ENCODE results near the gene PGAP6.

DNA sequence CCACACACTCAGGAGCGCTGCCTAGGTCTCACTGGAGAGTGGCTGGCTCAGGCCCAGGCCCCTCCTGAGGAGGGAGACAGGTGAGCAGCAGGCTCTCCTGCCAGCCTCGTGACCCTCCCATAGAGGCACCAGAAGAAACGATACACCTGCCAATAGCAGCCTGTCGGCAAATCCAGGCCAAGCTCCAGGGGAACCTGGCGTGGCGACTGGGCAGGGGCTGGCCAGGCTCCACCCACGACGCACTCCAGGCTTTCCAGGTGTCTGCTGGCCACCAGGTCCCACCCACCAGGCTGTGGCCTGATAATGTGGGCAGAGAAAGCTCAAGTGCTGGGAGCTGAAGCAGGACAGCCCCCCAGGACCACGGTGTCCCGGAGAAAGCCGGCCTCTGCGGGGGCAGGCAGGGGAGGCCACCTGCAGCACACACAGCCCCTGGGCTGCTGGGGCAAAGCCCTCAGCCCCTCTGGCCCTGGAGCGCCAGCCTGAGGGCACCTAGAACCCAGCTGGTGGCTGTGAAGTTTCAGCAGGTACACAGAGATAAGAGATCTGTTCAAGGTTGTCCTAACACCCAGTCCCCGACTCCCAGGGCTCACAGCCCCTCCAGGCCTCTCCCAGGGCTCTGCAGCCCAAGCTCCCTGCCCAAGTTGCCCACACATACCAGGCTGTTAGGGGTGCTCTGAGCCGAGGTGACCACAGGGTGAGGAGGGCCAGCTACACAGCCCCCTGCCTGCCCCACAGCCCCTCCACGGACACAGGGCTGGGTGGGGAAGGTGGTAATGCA is 2.4 kb downstream of the PGAP6 start:
- TF ChIP-seq, protein P1, sequence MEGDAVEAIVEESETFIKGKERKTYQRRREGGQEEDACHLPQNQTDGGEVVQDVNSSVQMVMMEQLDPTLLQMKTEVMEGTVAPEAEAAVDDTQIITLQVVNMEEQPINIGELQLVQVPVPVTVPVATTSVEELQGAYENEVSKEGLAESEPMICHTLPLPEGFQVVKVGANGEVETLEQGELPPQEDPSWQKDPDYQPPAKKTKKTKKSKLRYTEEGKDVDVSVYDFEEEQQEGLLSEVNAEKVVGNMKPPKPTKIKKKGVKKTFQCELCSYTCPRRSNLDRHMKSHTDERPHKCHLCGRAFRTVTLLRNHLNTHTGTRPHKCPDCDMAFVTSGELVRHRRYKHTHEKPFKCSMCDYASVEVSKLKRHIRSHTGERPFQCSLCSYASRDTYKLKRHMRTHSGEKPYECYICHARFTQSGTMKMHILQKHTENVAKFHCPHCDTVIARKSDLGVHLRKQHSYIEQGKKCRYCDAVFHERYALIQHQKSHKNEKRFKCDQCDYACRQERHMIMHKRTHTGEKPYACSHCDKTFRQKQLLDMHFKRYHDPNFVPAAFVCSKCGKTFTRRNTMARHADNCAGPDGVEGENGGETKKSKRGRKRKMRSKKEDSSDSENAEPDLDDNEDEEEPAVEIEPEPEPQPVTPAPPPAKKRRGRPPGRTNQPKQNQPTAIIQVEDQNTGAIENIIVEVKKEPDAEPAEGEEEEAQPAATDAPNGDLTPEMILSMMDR (IDR thresholded peaks at IDR 0.05; ENCODE audit: low read length): no peak
- TF ChIP-seq EZH2 (optimal IDR thresholded peaks at IDR 0.05; ENCODE audit: low read depth, low read length): no peak

Measured in MM.1S (cell line).